ENCODE results near the gene XRCC6.

The XRCC6 gene

DNA sequence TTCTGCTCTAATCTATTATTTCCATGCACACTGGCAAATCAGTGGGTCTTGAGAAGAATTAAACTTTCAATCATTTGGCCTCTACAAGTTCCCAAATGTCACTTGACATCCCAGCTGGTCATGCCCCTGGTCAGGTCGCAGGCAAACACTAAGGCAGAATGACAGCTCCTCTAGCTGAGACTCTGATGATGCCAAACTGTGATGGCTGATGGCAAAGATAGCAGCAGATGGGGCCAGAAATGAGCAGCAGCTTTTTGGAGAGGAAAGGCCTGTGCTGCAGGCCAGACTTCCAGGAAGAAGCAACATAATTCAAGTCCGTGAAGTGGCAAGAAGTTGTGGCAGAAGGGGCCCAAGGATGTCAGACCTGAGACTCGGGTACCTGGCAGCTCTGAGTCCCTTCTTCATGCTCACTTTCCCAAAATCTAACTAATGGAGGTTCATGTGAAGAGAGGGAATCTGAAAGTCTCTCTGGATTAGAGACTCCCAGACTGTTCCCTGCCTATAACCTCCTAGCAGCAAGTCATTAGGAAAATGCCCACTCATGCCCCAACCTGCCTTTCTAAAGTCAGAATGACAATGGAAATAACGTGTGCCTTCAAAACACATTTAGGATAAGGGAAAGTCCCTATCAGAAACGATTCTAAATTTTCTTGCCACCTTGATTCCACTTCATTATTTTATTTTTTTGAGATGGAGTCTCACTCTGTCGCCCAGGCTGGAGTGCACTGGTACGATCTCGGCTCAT is 22.0 kb upstream of the XRCC6 start:
- H3K4me3 ChIP-seq (ENCODE audit: low read depth, low read length) = no peak overlapping the region
- TF ChIP-seq, protein P1, sequence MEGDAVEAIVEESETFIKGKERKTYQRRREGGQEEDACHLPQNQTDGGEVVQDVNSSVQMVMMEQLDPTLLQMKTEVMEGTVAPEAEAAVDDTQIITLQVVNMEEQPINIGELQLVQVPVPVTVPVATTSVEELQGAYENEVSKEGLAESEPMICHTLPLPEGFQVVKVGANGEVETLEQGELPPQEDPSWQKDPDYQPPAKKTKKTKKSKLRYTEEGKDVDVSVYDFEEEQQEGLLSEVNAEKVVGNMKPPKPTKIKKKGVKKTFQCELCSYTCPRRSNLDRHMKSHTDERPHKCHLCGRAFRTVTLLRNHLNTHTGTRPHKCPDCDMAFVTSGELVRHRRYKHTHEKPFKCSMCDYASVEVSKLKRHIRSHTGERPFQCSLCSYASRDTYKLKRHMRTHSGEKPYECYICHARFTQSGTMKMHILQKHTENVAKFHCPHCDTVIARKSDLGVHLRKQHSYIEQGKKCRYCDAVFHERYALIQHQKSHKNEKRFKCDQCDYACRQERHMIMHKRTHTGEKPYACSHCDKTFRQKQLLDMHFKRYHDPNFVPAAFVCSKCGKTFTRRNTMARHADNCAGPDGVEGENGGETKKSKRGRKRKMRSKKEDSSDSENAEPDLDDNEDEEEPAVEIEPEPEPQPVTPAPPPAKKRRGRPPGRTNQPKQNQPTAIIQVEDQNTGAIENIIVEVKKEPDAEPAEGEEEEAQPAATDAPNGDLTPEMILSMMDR (IDR thresholded peaks at IDR 0.05; ENCODE audit: low read depth, low read length) = no peak

DNA sequence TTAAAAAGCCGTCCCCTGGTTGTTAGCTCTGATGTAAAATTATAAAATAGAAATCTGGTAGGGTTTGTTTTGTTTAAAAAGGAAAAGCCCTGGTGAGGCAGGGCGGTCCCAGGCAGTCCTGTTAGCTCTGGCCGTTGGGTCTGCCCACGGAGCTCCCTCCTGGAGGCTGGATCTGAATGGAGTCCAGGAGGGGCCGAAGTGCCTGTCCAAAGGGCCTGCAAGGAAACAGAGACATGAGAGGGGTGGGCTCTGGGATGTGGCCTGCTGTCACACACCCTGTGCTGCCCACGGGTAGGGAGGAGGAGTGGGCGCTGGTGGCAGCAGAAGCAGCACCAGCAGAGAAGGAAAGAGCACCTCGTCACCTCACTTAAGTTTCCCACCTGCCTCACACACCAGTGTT is 20.1 kb upstream of the XRCC6 start:
- TF ChIP-seq, protein P1 (IDR thresholded peaks at IDR 0.05; ENCODE audit: low read depth, low read length) = no peak
- H3K4me3 ChIP-seq (ENCODE audit: low read depth, low read length) = no peak overlapping the region

DNA sequence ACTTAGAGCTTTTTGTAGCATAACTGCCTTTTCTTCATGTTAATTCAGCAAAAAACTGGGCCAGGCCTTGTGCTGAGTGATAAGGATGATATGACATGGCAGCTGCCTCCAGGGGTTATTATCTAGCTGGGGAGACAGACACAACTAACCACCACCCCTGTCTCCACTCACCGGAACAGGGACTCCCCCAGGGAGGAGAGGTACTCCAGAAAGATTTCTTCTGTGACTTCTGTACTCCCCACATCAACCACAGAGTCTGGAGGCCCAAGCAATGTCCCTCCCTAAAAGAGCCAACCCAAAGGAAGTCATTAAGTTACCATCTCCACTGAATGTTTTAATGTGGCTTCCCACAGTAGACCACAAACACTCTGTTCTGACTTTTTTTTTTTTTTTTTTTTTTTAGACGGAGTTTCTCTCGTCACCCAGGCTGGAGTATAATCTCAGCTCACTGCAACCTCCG is 17.2 kb upstream of the XRCC6 start:
- TF ChIP-seq, protein P1 (IDR thresholded peaks at IDR 0.05; ENCODE audit: low read depth, low read length) = no peak
- H3K4me3 ChIP-seq (ENCODE audit: low read depth, low read length) = no peak overlapping the region

DNA sequence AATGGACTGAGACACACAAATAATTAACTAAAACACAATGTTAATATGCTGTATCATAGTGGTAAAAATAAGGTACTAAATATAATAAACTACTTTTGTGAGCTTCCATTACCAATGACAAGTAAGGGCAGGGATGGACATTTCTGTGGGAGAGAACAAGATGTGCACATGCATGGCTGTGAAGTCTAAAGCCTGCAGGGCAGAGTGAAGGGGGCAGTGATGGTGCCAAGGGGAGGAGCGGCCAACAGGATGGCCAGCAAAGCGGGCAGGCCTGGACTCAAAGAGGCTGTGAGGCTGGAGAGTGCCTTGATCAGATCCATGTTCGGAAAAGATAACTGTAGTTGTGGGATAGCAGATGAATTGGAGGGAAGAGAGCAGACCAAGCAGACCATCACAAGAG is 12.7 kb upstream of the XRCC6 start:
- no peak overlapping the region for H3K4me3 ChIP-seq (ENCODE audit: low read depth, low read length)
- TF ChIP-seq, protein P1 (IDR thresholded peaks at IDR 0.05; ENCODE audit: low read depth, low read length) = no peak

DNA sequence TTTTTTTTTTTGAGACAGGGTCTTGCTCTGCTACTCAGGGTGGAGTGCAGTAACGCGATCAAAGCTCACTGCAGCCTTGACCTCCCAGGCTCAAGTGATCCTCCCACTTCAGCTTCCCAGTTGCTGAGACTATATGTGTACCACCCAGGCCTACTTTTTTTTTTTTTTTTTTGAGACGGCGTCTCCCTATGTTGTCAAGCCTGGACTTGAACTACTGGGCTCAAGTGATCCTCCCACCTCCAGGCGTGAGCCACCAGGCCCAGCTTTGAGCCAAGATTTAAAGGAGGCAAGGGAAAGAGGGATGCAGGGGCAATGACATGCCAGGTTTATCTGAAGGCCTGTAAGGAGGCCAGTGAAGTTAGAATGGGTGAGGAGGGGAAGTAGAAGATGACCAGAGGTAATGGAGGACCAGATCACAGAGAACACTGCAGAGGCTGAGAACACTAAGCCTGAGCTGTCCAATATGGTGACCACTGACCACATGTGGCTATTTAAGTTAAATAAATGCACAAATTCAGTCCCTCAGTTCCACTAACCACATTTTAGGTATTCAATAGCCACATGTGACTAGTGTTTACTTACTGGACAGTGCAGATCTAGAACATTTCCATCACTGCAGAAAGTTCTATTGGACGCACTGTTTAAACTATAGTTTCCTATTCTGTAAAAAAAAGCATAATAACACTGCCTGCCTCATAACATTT is 8.3 kb upstream of the XRCC6 start:
- TF ChIP-seq, protein P1 (IDR thresholded peaks at IDR 0.05; ENCODE audit: low read depth, low read length) = no peak

DNA sequence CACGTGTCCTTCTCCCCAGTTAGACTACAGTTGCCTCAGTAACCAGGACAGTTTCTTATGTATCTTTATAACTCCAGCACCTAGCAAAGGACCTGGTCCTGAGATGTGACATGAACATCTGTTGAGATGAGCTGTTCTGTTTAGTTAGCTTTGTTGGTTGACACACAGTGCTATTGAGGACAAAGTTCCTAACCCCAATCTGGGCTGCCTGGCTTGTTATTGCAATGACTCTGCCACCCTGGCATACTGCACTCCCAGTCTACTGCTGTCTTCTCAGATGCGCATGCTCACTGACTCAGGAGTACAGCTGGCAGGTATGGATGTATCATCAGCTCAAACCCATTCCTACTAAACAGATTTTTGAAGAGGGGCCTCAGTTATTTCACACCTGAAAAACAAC is 7.6 kb upstream of the XRCC6 start:
- TF ChIP-seq, protein P1 (IDR thresholded peaks at IDR 0.05; ENCODE audit: low read depth, low read length) = no peak
- H3K4me3 ChIP-seq (ENCODE audit: low read depth, low read length) = no peak overlapping the region

More for the DNA sequence above, 8.3 kb upstream of the XRCC6 start:
- H3K4me3 ChIP-seq (ENCODE audit: low read depth, low read length) = no peak overlapping the region

DNA sequence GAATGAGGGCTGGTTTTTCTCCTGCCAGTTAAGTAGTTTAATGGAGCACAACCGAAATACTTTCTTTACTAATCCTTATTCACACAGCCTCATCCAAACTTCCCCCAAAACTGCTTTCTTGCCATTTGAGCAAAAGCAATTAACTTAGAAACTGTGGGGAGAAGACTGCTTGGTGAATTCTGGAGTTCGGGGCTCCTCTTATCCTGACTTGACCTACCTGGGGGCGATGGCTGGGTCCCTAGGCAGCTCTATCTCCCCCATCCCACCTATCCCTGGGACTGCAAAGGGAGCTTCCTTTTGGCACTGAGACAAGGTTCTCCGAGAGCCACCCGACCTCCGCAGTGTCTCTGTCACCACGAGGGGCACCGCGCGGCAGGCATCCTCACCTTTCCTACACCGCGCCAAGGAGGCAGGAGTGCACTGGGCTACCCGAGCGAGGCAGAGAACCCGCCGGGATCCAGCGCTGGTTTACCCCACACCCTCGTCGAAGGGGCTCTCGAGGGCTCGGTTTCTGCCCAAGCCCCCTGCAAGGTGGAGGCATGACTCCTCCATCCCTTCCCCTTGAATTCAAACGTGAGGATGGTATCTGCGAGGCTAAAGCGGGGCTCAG is 1.0 kb upstream of the XRCC6 start:
- peak overlapping the region; percentile 66 for H3K4me3 ChIP-seq (ENCODE audit: low read depth, low read length)
- TF ChIP-seq, protein P1 (IDR thresholded peaks at IDR 0.05; ENCODE audit: low read depth, low read length) = no peak

Measured in WI38 (cell line).